Esophagus muscularis mucosa (tissue), 4 donors: ENCODE results near the gene SLC9A5. TPM values are rescaled to one million over a fixed set of nuclear protein-coding genes. Genes with fewer than 3 reads are reported as not detected.

Experiments used
- DNase-seq: peaks from one replicate; pipeline ENCODE4 v3.0.0-alpha.2; 2017; ENCODE audit errors: extremely low spot score
- H3K27ac ChIP-seq, 4 donors: fragments of 200-600 bp; sonication (generic); replicated peaks in 1 of 4; 1 replicate in 3 of 4; 2 replicates in 1 of 4; pipeline ENCODE4 v1.5.1; 2016 to 2019; ENCODE audit warnings: mild to moderate bottlenecking in 1 of 4
- H3K27me3 ChIP-seq, 4 donors: fragments of 200-600 bp; sonication (generic); one replicate each; pipeline versions ENCODE4 v1.5.1 to v1.6.0; 2016 to 2019
- H3K36me3 ChIP-seq, 4 donors: fragments of 200-600 bp; sonication (generic); one replicate each; pipeline ENCODE4 v1.5.1; 2016 to 2019
- H3K4me1 ChIP-seq, 4 donors: fragments of 200-600 bp; sonication (generic); one replicate each; pipeline ENCODE4 v1.5.1; 2016 to 2019
- H3K4me3 ChIP-seq, 4 donors: fragments of 200-600 bp; sonication (generic); 1 replicate in 2 of 4; 2 replicates in 2 of 4; pipeline ENCODE4 v1.5.1; 2016 to 2019; ENCODE audit warnings: mild to moderate bottlenecking in 4 of 4, moderate library complexity in 1 of 4
- H3K9me3 ChIP-seq, 4 donors: fragments of 200-600 bp; sonication (generic); 1 replicate in 3 of 4; 2 replicates in 1 of 4; pipeline ENCODE4 v1.5.1; 2016 to 2019
- EP300 ChIP-seq: sonication (generic); formaldehyde crosslinking; IDR thresholded peaks from one replicate; pipeline ENCODE4 v1.6.1; 2017; ENCODE audit warnings: antibody characterized with exemption
- POLR2A ChIP-seq: fragments of 450-650 bp; IDR thresholded peaks from one replicate; pipeline ENCODE4 v1.6.1; 2017; ENCODE audit warnings: antibody characterized with exemption, moderate library complexity, mild to moderate bottlenecking, low read depth
- POLR2AphosphoS5 ChIP-seq, 2 donors: sonication (generic); formaldehyde crosslinking; IDR thresholded peaks; one replicate each; pipeline ENCODE4 v1.6.1; 2017; ENCODE audit warnings: antibody characterized with exemption in 2 of 2
- WGBS: methylation state at CpG from one replicate; pipeline ENCODE4 v1.1.5; 2018; 5-methylcytosine and 5-hydroxymethylcytosine counted together
- intact Hi-C: fragments of 100-400 bp; cut with DNase I; formaldehyde crosslinking; loops from one replicate; pipeline ENCODE4 v1.15.1; 2023
- total RNA-seq, 4 donors: library from RNA; depleted of rRNA; stranded (reverse); fragments of >200 nt; gene quantifications; one replicate each; pipeline versions ENCODE4 v1.1.0 to v1.2.1, GENCODE V29; 2016
- TF ChIP-seq, protein P1 (sequence below), 3 experiments: fragments of 200-600 bp in 2 of 3; fragments of 450-650 bp in 1 of 3; sonication (generic) in 2 of 3; IDR thresholded peaks; one replicate each; pipeline ENCODE4 v1.5.1; 2017 to 2019; ENCODE audit warnings: antibody characterized with exemption in 3 of 3, mild to moderate bottlenecking in 2 of 3, moderate library complexity in 1 of 3

The SLC9A5 gene
- total RNA-seq, 4 donors from 2014 or later = 0.13 to 0.69 (median 0.37) TPM

DNA sequence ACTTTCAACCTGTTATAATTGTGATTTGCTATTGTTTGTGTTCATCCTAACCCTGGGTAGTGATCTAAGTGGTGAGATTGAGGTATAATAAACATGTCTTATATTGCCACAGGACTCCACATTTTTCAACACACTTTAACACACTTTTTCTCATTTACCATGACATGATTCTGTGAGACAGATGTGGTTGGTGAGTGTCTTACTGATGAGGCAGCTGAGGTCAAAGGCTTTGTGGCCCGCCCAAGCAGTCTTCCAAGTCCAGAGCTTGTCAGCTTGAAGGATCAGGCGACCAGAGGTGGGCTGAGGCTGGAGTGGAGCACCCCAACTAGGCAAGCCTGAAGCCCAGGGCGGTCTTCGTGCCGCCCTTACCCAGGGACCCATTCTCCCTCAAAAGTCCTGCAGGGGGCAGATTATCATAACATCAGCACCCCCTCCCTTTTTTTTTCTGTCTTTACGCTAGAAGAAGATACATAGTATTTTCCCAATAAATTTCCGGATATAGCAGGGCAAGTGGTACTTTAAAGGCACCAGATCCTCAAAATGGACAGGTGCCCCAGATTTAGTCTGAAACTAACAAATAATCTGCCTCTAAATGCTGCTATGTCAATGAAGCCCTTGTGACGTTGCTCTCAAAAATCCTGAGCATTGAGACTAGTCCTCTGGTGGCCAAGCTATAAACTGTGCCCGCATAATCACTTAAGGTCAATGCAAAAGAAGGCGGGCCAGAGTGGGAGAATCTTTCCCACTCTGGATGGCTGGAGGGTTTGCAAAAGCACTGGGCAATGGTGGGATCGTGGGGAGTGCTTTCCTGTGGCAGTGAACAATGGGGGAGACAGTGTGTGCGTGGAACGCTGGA is 56.7 kb downstream of the SLC9A5 start:
- no peaks in the 10 kb centered on the region for H3K27me3 ChIP-seq
- DNase-seq = no peak
- peaks cover 0 to 13% (median 2%) of the 10 kb centered on the region in 4 donors for H3K4me1 ChIP-seq
- H3K36me3 ChIP-seq = no peaks in the 10 kb centered on the region
- WGBS = 85% methylated on average over 13 of the region's 13 CpGs
- TF ChIP-seq, protein P1, sequence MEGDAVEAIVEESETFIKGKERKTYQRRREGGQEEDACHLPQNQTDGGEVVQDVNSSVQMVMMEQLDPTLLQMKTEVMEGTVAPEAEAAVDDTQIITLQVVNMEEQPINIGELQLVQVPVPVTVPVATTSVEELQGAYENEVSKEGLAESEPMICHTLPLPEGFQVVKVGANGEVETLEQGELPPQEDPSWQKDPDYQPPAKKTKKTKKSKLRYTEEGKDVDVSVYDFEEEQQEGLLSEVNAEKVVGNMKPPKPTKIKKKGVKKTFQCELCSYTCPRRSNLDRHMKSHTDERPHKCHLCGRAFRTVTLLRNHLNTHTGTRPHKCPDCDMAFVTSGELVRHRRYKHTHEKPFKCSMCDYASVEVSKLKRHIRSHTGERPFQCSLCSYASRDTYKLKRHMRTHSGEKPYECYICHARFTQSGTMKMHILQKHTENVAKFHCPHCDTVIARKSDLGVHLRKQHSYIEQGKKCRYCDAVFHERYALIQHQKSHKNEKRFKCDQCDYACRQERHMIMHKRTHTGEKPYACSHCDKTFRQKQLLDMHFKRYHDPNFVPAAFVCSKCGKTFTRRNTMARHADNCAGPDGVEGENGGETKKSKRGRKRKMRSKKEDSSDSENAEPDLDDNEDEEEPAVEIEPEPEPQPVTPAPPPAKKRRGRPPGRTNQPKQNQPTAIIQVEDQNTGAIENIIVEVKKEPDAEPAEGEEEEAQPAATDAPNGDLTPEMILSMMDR (IDR thresholded peaks at IDR 0.05) = no peak
- TF ChIP-seq EP300 = no peak
- TF ChIP-seq POLR2A = no peak
- no peak for TF ChIP-seq POLR2AphosphoS5 (IDR thresholded peaks at IDR 0.05)
- H3K9me3 ChIP-seq = no peaks in the 10 kb centered on the region
- H3K27ac ChIP-seq = no peak overlapping the region
- H3K4me3 ChIP-seq = no peak overlapping the region
- intact Hi-C loops = no loop called here

DNA sequence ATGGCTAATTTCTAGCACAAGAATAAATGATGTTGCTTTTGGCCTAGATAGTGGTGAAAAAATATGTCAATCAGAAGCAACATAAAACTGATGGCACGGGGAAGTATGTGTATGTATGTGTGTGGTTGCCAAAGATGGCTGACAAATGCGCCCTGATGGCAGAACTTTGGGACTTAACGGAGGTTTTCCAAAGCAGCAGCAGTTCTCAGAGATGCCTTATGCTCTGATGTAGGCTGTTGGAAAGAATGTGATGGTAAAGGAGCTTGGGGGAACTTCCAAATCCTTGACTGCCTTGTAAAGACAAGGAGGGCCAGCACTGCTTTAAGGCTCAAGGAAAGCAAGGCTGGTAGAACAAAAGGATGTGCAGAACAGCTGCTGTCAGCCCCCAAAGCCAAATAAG is 61.8 kb downstream of the SLC9A5 start:
- intact Hi-C loops = no loop called here
- Histone ChIP-seq H3K9me3 (no peaks in the 10 kb centered on the region), H3K36me3 (no peaks in the 10 kb centered on the region), H3K27me3 (no peaks in the 10 kb centered on the region), H3K27ac (no peak overlapping the region), H3K4me1 (no peaks in the 10 kb centered on the region), H3K4me3 (no peak overlapping the region)
- TF ChIP-seq POLR2A (no peak), EP300 (no peak), POLR2AphosphoS5 (IDR thresholded peaks at IDR 0.05) (no peak)
- TF ChIP-seq, protein P1 (IDR thresholded peaks at IDR 0.05) = no peak
- no peak for DNase-seq
- WGBS = 96% methylated on average over 3 of the region's 3 CpGs

DNA sequence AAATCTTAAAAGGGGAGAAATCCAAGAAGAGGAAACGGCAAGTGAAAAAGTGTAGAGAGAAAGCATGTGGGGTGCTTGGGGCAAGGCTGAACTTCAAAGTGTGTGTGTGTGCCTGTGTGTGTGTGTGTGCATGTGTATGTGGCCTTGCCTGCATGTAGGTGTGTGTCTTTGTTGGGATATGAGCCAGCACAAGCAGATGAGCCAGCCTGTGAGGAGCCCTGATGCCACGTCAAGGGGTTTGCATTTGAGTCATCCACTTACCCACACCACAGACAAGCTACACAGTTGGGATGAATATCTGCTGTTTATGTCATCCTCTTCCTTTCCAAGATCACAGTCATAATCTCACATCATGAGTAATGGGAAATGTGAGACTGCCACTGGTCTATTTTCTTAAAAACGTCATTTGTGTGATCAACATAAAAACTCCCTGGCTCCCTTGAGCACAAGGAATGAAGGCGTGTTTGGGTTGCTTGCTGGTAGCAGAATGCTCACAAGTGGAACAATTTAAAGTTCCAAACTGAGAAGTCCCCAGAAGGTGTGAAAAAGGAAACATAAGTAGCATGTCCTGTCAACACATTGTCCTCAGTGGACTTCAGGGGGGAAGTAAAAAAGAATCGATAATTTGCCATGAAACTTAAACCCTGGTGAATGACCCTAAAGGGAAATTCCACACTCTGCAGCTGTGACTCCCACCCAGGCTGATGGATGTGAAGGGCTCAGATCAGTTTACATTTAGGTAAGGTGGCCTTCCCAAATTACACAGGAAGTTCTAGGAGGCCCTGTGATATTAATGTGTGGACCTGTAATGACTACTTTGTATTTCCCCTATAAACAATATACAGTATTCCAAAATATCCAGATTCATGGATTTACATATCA is 63.1 kb downstream of the SLC9A5 start:
- TF ChIP-seq POLR2AphosphoS5 (IDR thresholded peaks at IDR 0.05) = peak; percentile 12 to 44
- TF ChIP-seq, protein P1 (IDR thresholded peaks at IDR 0.05) = no peak
- Histone ChIP-seq H3K27me3 (peaks cover 0 to 8% (median 0%) of the 10 kb centered on the region in 4 donors), H3K9me3 (no peaks in the 10 kb centered on the region), H3K27ac (peak overlapping the region; percentile 11 to 45 (median 38)), H3K4me1 (no peaks in the 10 kb centered on the region), H3K4me3 (no peak overlapping the region), H3K36me3 (no peaks in the 10 kb centered on the region)
- 46% methylated on average over 5 of the region's 5 CpGs for WGBS
- DNase-seq = no peak
- intact Hi-C loops = no loop called here

DNA sequence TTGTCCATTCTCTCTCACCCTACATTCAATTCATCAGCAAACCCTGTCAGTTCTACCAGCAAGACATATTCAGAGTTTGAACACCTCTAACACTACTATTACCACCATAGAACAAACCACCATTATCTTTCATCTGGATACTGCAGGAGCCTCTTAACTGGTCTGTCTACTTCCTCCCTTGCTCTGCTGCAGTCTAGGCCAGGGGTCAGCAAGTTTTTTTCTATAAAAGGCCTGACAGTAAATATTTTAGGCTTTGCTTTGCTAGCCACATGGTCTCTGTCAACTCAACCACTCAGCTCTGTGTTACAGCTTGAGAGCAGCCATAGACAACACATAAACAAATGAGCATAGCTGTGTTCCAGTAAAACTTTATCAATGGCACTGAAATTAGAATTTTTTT is 63.9 kb downstream of the SLC9A5 start:
- Histone ChIP-seq H3K27ac (no peak overlapping the region), H3K36me3 (no peaks in the 10 kb centered on the region), H3K4me1 (no peaks in the 10 kb centered on the region), H3K27me3 (peaks cover 0 to 10% (median 0%) of the 10 kb centered on the region in 4 donors), H3K9me3 (no peaks in the 10 kb centered on the region), H3K4me3 (no peak overlapping the region)
- intact Hi-C loops = no loop called here
- TF ChIP-seq EP300 (no peak), POLR2AphosphoS5 (IDR thresholded peaks at IDR 0.05) (no peak), POLR2A (no peak)
- TF ChIP-seq, protein P1 (IDR thresholded peaks at IDR 0.05) = no peak
- no peak for DNase-seq
